Stimulated activated CD8-positive, alpha-beta memory T cell treated with anti-CD3 and anti-CD28 coated beads, Interleukin-15, amount 100 ng/mL, for 24 hours (primary cell): ENCODE data around the gene ATP6AP1.

Experiments
- DNase-seq: peaks from one replicate; pipeline ENCODE4 v3.0.0-alpha.2; 2020; ENCODE audit warnings: low read depth

The ATP6AP1 gene

DNA sequence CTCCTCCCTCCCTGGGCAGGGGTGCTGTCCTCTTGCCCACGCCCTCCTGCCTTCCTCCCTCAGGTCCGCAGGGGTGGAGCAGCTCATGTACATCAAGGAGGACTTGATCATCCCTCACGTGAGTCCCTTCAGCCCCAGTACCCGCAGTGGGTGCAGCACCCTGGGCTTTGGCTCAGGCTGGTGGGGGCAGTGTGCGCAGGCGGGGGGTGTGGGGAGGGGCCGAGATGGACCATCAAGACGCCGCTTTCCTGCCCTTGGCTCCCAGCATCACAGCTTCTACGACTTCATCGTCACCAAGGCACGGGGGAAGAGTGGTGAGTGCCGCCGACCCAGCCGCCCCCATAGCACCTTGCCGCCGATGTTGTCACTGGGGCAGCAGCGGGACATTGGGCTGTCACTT lies 21.1 kb downstream of the ATP6AP1 start:
- no peak for DNase-seq

DNA sequence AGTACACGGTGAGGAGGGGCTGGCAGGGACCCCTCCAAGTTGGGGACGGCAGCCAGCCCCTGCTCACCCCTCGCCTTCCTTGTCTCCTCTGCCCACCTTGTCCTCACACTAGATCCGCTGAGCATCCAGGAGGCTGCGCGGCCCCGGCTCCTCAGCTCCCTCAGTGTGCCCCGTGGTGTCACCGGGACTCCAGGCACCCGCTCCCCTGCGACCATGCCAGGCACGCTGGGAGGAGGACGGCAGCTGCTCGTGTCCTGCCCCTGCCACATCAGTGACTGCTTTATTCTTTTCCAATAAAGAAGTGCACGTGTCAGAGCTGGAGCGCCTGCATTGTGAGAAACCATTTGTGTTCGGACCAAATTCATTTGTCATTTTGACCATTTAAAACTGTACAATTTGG lies 21.8 kb downstream of the ATP6AP1 start:
- DNase-seq: no peak

GRCh38 chrX:154452823-154453222 lies 24.3 kb downstream of the ATP6AP1 start:
- DNase-seq: no peak

DNA sequence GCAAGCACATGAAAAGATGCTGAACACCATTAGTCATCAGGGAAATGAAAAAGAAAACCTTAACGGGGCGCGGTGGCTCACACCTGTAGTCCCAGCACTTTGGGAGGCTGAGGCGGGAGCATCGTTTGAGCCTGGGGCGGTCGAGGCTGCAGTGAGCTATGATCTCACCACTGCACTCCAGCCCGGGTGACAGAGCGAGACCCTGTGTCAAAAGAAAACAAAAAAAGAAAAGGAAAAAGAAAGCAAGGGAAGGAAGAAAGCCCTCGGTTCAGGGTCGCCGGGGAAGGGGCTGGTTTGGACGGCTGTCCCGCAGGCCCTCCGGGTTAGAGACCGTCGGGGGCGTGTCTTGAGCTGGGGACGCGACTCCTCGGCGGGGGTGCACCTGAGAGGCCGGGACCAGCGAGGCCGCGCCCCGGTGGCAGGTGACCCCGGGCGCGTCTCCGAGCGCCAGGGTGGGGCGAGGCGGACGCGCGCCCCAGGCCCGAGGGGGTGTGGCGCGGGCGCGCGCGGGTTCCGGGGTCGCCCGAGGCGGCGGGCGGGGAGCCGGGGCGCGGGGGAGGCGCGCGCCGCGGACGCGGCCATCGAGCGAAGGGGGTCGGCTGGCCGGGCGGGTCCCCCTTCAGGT lies 29.1 kb downstream of the ATP6AP1 start:
- no peak for DNase-seq

DNA sequence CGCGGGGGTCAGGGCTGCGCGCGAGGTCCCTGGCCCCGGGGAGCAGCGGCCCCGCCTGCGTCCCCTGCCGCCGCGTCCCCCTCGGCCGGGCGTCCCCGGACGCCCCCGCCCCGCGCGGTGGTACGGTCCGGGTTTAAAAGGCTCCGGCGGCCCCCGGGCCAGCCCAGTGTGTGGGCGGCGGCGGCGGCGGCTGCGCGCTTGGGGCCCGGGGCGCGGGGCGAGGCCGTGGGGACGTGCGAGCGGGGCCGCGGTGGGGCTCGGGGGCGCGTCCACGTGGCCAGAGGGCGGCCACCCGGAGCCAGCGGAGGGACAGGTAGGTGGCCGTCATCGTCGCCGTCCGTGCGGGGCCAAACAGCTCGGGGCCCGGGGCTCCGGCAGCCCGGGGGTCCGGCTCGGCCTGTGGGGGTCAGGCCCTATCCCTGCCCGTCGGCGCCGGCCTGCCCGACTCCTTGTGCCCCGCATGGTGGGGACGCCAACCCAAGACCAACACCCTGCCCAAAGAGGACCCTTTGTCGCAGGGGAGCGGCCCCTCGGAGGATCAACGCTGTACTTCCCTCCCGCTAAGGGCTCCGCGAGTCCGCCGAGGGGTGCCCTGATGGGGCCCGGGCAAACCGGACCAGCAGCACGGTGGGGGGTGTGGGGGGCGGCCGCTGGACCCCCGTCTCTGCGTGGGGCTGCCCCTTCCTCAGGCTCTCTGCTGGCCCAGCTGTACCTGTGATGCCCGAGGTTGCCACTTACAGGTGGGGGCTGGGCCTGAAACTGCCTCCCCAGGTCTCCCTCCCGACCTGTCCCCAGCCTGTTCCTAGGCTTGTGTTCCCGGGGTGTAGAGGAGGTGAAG lies 29.9 kb downstream of the ATP6AP1 start, which contains the start of gene PLXNA3:
Gene PLXNA3, plus strand, starts transcription at position 166 of the 838 bp plus-strand sequence. CDS start 1,903 bp downstream, outside the sequence.
- peak; percentile 38 for DNase-seq

DNA sequence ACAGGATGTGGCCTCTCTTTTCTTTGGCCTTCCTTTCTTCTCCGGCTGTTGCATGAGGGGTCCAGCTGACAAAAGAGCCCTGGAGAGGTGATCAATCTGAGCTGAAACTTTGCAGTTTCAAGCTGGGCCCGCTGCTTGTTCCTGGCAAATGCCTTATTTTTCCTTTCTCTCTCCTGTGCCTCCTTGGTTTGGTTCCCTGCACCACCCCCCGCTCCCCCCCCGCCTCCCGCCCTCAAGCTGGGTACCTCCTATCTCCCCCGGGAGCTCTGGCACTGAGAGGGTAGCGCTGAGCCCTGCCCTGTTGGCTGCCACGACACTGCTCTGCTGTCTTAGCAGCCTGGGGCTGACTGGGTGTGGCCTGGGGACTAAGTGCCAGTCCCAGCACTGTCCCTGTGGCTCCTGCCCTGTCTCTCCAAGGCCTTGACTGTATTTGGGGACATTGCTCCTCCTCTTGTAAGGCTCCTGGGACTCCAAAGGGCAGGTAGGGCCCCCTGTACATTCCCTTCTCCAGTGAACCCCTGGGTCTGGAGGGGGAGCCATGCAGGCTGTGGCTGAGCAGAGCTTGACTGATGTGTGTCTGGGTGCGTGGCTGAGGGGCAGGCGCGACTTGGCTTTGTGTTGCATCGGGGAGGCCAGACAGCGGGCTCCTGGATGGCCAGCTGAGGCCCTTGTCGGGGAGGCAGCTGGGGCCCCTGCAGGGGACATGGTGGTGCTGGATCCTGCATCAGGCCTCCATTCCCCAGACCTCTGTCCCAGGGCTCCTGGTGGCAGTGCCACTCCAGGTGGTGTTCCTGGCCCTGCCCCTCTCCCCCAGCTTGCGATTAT lies 30.7 kb downstream of the ATP6AP1 start:
- no peak for DNase-seq

GRCh38 chrX:154459832-154460231 lies 31.4 kb downstream of the ATP6AP1 start:
- DNase-seq: no peak

- no peak for DNase-seq
These were observed 31.8 kb downstream of the ATP6AP1 start for GRCh38 chrX:154460326-154460725.

DNA sequence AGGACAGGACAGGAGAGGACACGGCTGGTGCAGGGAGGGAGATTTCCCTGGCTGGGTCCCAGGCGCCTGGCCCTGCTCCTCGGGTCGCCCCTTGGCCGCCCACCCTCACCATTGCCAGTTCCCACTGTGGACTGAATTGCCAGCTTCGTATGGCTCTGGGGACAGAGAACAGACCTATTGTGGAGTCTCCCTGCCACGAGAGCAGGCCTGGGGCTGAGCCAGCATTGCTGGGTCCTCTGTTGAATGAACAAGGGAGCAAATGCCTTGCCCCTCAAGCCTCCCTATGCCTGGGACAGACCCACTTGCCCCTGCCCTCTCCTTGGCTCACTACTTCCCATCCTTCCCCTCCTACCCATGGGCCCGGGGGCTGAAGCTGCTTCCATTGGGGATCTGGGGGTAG lies 33.9 kb downstream of the ATP6AP1 start:
- no peak for DNase-seq

GRCh38 chrX:154463611-154464220 lies 35.2 kb downstream of the ATP6AP1 start:
- no peak for DNase-seq

- DNase-seq: no peak
These were observed 36.4 kb downstream of the ATP6AP1 start for GRCh38 chrX:154464806-154465365.

DNA sequence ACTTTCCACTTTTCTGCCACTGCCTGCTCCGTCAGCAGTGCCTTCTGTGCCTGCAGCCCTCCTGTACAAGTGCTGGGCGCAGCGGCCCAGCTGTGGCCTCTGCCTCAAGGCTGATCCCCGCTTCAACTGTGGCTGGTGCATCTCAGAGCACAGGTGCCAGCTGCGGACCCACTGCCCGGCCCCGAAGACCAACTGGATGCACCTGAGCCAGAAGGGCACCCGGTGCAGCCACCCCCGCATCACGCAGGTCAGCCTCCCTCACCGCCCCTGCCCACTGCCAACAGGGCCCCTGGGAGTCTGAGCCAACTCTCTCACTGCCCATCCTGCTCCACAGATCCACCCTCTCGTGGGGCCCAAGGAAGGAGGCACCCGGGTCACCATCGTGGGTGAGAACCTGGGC lies 37.1 kb downstream of the ATP6AP1 start:
- no peak for DNase-seq

DNA sequence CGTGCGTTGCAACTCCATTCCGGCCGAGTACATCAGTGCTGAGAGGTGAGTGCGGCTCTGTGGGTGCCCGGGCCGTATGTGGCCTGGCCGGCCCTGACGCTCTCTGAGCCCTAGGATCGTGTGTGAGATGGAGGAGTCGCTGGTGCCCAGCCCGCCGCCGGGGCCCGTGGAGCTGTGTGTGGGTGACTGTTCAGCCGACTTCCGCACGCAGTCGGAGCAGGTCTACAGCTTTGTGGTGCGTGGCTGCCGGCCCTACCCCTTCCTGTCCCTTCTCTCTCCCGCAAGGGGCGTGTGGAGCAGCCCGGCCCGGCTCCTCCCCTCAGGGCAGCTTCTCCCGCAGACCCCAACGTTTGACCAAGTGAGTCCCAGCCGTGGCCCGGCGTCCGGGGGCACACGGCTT lies 37.6 kb downstream of the ATP6AP1 start:
- DNase-seq: no peak

GRCh38 chrX:154466907-154467306 lies 38.4 kb downstream of the ATP6AP1 start:
- DNase-seq: no peak

DNA sequence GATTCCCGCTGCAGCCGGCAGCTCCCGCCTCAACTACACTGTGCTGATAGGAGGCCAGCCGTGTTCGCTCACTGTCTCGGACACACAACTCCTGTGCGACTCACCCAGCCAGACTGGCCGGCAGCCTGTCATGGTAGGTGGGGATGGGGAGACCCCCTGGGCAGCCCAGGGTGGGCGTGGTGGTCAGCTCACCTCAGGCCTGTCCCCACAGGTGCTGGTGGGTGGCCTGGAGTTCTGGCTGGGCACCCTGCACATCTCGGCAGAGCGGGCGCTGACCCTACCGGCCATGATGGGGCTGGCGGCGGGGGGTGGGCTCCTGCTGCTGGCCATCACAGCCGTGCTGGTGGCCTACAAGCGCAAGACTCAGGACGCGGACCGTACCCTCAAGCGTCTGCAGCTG lies 39.1 kb downstream of the ATP6AP1 start:
- no peak for DNase-seq

DNA sequence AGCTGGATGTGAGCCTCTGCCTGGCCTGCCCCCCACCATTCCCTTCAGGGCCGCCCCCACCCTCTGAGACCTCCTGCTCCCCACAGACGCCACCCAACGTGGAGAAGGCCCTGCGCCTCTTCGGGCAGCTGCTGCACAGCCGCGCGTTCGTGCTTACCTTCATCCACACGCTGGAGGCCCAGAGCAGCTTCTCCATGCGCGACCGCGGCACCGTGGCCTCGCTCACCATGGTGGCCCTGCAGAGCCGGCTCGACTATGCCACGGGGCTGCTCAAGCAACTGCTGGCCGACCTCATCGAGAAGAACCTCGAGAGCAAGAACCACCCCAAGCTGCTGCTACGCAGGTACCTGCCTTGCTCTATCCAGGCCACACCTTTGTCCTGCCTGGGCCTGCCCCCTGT lies 39.7 kb downstream of the ATP6AP1 start:
- no peak for DNase-seq

GRCh38 chrX:154469114-154469513 lies 40.6 kb downstream of the ATP6AP1 start:
- no peak for DNase-seq

DNA sequence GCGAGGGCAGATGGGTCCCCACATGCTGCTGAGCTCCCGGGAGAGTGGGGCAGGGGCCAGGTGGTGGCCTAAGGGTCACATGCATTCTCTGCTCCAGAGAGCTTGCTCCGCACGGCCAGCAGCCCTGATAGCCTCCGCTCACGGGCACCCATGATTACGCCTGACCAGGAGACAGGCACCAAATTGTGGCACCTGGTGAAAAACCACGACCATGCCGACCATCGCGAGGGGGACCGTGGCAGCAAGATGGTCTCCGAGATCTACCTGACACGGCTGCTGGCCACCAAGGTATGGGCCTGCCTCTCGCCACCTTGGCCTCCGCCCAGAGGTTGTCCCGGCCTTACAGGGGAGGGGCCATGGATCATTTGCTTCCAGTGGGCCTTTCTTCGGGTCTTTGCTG lies 41.4 kb downstream of the ATP6AP1 start:
- no peak for DNase-seq

GRCh38 chrX:154470434-154470833 lies 42.0 kb downstream of the ATP6AP1 start:
- no peak for DNase-seq

- DNase-seq: no peak
These were observed 42.6 kb downstream of the ATP6AP1 start for GRCh38 chrX:154470914-154471568.
